GM03348 (cell line): ENCODE results near the gene C22orf42.
"Not testable (repeated sequence)": the region's sequence is repeated elsewhere in the genome, so short reads cannot be mapped to it uniquely, and the experiment has no call there.

ENCODE experiments used
- DNase-seq: peaks from one replicate; pipeline ENCODE4 v3.0.0; 2012; ENCODE audit warnings: low spot score

Gene C22orf42

DNA sequence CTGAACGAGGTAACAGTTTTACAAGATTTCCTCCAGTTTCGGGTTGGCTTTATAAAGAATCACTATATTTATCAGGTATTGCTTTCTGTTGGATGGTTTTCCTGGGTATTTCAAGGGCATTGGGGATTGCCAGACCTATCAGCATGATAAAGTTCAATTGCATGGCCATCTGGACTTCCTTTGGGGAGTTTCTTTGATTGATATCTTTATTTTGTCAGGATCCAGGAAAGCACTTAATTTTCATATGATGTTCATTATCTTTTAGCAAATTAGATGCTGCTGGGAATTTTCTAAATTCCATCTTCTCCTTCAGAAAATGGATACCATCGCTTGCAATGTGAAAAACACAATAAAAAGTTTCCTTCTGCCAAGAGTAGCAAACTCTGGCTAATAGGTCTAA, 24.5 kb upstream of the C22orf42 start:
- no peak for DNase-seq

DNA sequence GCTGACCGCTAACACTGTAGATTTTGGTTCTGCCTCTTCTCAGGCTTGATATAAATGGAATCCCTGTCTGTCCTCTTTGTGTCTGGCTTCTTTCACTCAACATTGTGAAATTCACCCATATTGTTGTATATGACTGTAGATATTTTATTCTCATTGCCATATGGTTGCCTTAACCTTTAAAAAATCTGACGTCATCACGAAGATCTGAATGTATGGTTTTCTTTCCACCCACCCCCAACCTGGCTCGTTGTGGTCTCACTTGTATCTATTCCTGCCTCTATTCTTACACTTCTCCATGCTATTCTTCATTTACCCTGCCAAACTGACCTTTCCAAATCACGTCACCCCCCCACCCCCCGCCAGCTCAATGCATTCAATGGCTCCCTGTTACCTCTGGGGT, 21.9 kb upstream of the C22orf42 start:
- no peak for DNase-seq

DNA sequence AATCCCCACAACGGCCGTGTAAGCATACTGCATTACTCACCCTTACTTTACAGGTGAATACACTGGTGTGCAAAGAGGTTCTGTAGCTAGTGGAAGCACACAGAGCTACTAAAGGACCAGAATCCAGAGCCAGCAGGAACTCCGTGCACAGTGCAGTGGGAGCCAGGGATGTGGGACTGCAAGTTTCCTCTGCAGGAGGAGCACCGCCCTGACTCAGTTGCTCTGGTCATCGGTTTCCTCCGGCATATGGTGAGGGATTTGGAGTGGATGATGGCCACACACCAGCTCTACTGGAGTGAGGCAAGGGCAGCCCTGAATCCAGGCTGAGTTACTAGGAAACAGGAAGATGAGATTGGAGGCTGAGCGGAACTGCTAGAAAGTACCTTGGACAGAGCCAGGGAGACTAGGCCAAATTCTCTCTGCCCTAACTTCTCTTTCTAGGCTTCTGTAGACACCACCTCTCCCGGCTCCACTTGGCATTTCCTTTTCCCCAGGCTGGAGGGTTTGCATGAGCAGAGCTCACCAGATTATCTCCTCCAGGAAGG, 18.2 kb upstream of the C22orf42 start:
- DNase-seq = no peak

DNA sequence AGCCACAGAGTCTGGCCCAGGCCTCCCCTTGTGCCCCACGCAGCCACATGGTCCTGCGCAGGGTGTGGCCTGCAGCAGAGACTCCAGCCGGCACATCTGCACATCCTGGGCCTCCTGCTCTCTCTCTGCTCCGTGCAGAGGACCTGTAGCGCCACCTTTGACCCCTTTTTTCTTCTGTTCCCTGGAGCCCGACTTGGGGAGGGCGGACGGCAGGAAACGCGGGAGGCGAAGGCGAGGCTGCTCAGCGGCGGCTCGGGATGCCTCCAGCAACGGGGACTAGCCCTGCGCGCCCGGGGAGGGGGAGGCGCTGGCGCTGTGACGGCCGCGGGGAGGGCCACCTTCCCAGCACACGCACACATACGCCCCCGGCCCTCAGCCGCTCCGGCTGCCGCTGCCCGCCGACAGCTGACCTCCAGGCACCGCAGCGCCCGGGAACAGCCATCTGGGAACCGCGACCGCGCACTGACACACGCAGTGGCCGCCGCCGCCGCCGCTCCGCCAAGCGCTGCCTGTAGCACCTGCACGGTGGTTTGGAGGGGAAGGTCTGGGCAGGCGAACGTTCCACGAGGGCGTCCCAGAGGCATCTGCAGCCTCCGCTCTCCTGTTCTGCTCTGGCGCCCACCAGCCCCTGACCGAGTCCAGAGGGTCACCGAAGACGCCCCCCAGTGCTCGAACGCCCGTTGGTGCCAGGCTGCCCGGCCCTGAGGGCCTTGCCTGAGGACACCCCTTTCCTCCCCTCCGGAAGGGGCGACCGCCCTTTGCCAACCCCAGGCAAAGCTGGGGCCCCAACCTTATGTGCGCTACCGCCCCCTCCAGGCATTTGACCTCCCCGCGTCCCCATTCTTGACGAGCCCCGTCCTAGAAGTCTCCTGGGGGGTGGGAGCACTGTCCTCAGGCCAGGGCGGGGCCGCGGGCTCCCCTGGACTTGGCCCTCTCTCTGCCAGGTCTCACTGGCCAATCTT, 16.9 kb upstream of the C22orf42 start:
- DNase-seq = no peak

DNA sequence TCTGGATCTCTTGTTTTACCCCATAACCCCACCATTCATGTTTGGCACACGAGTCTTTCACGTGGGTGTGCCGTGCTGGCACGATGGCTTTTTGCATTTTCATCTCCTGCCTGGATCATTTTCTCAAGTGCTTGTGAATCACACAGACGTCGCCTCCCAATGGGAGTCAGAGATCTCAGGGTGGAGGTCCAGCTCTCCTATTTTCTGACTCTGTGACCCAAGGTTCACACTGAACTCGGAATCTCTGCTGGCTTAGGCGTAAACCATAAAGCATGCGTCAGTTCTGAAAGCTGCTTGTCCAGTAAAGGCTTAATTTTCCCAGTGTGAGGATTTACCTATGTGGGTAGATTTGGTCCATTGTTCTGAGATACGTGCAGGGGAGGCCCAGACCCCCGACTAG, 16.0 kb upstream of the C22orf42 start:
- no peak for DNase-seq

DNA sequence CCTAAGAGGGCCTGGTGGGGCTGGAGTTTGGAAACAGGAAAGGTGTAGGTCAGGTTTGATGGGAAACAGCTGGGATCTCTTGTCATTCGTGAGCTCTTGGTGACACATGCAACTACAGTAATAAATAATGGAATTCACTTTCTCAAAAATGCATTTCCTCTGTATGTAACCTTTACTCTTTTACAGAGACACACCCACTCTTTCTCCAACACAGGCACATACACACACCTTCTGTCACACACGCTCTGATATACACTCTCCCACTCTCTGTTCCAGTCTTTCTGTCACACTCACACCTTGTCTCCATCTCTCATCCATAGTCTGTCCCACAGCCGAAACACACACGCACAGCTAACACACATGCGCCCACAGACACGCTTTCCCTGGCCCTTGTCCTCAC, 6.6 kb upstream of the C22orf42 start:
- DNase-seq = no peak

DNA sequence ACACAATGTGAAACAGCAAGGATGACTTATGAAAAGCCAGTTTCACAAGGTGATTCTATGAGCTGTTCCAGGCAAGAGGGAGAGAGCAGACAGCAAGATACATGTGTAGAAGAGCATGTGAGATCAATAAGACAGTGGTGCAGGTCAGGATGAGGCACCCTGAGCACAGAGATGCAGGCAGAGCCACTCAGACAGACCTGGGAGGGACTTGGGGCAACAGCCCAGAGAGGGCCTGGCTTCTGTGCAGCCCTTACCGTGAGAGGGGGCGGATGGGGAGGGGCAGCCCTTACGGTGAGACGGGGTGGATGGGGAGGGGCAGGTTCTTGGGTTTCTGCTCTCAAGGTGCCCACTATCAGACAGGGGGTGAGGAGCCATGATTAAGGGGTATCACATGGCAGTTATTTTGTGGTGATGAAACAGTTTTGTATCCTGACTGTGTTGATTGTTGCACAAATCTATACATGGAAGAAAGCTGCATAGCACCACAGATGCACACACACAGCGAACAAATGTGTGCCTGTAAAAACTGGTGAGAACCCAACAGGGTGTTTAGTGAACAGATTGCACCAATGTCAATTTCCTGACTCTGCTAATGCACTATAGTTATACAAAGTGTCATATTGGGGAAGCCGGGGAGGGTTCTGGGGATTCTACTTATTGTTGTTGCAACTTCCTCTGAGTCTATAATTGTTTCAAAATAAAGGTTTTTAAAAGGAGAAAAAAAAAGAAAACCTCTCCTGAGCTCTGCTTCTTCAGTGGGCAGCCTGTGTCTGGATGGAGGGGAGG, 5.2 kb upstream of the C22orf42 start:
- DNase-seq = no peak

DNA sequence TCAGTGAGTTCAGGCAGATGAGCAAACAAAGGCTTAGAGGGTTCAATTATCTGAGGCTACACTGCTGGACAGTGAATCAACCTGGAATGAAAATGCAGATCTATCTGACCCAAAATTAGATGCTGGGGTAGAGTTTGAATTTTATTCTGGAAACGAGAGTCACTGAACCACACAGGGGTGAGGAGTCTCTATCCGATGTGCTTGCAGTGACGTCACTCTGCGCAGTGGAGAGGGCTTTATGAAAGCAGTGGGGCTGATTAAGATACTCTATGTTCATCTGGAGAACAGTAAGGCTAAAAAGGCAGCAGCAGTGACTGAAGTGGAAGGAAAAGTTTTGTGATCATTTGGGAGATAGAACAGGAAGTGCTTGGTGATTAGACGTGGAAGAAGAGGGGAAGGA, 1.3 kb upstream of the C22orf42 start:
- not testable (repeated sequence) for DNase-seq

DNA sequence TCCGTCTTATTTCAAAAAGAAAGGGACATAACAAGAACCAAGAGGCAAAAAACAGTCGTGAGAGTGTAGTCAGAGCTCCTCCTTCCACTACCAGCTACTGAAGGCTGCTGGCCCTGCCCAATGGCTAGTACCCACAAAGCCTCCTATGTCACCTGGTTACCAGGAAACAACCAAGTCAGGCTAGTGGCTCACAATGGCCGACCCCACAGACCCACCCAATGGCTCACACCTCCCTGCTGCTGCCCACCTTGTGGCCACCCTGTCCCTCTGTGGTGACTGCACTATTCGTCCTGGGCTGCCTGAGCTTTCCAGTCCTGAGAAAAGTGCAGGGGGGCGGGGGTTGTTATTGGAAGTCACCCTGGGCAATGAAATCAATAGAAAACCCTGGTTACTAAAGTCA, 1.5 kb downstream of the C22orf42 start:
- DNase-seq = not testable (repeated sequence)

DNA sequence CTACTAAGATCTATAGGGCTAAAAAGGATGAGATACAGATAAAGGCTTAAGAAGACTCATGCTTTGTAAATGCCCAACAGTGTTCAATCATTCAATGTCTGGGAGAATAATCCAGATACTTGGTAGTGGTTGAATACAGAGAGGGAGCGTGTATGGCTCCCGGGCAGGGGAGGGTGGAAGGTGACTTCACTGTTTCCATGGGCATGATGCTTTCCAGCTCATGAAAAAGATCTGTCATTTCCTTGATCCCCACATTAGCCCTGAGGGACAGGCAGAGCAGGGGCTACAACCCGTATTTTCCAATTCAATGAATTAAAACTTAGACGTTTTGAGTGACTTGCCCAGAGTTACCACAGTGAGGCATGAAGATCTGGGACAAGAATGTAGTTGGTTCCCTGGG, 4.4 kb downstream of the C22orf42 start:
- DNase-seq = not testable (repeated sequence)

DNA sequence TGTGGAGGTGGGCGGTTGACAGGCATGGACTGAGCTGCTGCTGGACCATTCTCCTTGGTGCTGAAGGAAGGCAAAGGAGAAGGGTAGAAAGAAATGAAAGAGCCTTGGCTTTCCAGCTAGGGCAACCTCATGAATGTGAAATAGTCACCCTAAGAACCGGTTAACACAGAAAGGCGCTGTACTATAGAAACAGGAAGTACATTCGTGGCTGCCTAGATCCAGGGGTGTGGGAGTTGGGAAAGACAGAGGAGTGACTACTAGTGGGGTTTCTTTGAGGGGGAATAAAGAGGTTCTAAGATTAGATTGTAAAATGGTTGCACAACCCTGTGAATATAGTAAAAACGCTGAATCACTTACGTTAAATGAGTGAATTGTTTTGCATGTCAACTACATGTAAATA, 7.5 kb downstream of the C22orf42 start:
- DNase-seq = not testable (repeated sequence)

DNA sequence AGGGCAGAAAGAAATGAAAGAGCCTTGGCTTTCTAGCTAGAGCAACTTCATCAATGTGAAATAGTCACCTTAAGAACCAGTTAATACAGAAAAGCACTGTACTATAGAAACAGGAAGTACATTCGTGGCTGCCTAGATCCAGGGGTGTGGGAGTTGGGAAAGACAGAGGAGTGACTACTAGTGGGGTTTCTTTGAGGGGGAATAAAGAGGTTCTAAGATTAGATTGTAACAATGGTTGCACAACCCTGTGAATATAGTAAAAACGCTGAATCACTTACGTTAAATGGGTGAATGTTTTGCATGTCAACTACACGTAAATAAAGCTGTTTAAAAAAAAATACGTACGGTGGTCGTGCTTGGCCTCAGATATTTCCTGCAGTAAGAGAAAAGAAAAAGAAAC, 8.5 kb downstream of the C22orf42 start:
- not testable (repeated sequence) for DNase-seq

DNA sequence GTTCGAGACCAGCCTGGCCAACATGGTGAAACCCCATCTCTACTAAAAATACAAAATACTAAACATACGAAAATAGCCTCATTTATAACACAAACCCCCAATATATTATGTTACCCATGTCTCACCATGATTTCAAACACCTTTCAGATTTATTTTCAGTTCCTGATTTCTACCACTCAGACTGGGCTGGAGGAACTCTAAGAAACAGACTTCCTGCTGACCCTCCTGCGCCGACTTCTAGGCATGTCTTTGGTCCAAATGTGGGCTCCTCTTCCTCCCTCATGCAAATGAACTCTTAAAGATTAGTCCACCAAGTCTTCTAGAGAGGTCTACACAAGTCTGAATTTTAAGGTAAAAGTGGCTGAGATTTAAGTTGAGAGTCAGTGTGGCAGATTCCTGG, 10.7 kb downstream of the C22orf42 start:
- not testable (repeated sequence) for DNase-seq

DNA sequence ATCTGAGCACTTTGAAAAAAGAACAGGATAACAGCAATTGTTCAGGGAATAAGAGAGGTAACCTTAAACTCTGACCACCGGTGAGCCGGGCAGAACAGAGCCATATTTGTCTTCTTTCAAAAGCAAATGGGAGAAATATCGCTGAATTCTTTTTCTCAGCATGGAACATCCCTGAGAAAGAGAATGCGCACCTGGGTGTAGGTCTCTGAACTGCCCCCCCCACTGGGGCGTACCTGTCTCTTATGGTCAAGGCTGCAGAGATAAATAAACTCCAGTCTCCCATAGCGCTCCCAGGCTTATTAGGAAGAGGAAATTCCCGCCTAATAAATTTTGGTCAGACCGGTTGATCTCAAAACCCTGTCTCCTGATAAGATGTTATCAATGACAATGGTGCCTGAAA, 12.0 kb downstream of the C22orf42 start:
- not testable (repeated sequence) for DNase-seq

DNA sequence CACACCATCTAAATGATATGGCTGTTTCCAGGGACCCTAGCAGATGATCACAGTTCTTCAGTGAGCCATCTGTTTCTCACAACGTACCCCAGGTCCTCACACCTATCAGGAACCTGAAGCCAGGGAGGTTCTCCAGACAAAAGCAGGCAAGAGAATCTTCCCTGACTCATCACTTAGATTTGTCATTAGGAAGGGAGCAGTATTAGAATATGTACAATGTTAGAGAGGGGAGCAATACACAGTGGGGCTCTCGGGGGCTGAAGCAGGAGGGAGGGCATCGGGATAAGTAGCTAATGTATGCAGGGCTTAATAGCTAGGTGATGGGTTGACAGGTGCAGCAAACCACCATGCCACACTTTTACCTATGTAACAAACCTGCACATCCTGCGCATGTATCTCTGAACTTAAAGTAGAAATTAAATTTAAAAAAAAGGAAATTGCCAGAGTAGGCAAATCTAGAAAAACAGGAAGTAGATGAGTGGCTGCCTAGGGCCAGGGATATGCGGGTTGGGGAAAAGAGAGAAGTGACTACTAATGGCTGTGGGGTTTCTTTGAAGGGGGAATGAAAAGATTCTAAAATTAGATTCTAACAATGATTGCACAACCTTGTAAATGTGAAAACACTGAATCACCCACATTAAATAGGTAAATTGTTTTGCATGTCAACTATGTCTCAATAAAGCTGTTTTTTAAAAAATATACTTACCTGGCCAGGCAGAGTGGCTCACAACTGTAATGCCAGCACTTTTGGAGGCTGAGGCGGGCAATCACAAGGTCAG, 14.4 kb downstream of the C22orf42 start:
- no peak for DNase-seq

DNA sequence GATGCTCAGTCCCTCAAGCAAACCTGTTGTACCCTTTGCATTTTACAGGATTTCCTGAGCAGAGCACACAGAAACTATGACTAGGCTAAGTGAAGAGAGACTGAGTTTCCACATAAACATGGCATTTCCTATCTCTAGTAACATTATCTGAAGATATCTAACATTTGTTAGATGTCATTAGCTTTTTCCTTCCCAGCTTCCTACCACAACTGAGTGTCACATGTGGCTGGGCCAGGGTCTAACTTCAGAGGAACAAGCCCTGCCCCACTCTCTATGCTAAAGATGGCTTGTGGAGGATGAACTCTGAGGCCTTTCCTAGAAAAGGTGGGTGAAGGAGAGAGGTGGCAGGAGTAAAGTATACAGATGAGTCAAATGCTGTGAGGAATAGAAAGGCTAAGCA, 16.5 kb downstream of the C22orf42 start:
- DNase-seq = no peak

DNA sequence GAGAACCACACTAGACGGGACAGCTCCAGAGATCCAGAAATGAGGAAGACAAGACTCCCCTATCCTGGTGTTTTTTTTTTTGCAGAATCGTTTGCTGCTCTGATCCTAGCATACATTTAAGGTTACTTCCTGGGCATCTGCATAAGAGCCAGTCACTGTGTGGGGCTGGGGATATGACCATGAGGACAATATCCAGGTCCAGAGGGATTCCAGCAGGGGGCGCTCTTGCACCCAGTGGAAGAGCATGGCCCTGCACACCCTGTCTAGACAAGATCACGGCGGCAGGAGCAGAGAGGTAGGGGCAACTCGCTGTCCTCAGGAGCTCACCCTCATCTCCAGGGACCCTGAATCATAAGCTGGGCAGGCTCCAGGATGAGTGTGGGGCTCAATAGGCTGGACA, 18.4 kb downstream of the C22orf42 start:
- not testable (repeated sequence) for DNase-seq

DNA sequence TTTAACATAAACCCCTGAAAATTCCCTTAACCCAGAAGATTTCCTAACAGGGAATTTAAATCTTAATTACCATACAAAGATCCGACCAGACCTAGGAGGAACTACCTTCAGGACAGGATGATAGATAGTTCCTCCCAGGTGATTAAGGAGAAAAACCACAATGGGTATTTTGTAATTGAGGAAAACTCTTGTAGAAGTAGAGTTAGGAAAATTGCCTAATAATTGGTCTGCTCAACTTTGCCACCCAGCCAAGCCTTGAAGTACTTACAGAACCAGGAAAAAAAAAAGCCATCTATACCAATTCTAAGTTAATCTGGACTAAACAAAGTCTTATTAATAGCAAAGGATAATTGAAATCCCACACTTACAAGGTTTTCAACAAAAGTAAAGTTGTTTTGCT, 20.5 kb downstream of the C22orf42 start:
- DNase-seq = not testable (repeated sequence)

DNA sequence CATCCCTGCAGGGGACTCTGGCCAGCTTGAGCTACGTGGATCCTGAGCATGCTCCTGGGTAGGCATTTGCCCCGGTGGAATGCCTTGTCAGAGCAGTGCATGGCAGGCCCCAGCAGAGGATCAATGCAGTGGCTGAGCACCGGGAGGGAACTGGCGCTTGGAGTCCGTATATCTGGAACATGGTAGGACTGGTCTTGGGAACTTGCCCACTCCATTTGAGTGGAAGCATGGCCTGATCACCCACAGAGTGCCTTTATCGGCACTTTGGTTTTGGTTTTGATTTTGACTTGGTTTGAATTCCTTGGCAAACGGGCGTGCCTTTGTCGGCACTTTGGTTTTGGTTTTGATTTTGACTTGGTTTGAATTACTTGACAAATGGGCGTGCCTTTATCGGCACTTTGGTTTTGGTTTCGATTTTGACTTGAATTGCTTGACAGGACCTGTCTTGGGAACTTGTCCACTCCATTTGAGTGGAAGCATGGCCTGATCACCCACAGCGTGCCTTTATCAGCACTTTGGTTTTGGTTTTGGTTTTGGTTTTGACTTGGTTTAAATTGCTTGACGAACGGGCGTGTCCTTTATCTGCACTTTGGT, 21.3 kb downstream of the C22orf42 start:
- not testable (repeated sequence) for DNase-seq

DNA sequence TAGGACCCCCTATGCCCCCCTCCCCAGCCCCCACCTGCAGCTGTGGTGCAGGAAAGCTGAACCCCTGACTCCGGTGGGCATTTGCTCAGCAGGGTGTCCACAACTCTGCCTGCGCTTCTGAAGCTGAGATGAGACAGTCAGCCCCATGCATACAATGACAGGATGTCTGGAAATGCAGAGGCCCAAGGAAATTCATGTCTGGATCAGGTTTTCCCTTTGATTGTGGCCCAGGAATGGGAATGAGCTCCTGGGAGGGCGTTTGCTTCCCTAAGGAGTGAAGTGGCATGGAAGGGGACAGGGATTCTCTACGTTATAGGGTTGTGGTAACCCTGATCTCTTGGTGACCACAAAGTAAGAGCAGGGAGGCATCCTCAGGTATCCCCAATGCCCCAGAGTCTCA, 22.2 kb downstream of the C22orf42 start:
- not testable (repeated sequence) for DNase-seq

DNA sequence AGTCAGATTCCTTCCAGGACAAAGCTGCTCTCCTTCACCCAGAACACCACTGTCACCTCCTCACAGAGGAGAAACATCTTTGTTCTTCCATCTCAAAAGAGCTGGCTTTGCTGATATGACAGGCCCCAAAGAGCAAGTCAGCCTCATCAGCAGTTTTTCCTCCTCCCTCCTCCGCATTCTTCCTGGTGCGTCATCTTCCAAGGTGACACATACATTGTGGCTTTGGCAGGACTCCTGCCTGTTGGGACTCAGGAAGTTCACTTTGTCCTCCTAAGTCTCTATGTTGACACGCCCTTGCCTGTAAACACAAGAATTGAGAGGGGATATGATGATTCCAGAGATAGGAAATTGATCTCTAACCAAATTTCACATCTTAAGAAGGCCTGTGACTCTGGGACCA, 23.1 kb downstream of the C22orf42 start:
- not testable (repeated sequence) for DNase-seq

DNA sequence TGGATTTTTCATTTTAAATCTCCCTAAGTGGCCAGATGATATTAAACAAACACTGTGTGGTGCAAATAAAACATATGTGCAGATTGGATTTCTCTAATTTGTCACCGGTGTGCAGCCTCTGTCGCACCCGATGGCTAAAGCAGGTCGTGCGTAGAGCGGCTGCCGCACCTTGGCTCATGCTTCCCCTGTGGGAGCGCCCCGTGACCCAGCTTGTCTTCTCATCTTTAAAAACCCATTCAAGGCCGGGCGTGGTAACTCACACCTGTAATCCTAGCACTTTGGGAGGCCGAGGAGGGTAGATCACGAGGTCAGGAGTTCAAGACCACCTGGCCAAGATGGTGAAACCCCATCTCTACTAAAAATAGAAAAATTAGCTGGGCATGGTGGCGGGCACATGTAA, 24.3 kb downstream of the C22orf42 start:
- DNase-seq = not testable (repeated sequence)
